Neural cell (in vitro differentiated cells): ENCODE measurements around the gene TAGLN2. TPM values are rescaled to one million over a fixed set of nuclear protein-coding genes. Genes with fewer than 3 reads are reported as not detected.

ENCODE experiments used
- H2AFZ ChIP-seq: fragments of 200-600, 300-800 bp; sonication (generic), shearing (Covaris generic); 2 replicates; pipeline ENCODE4 v1.6.0; 2014; ENCODE audit warnings: low read depth, mild to moderate bottlenecking, antibody characterized with exemption, low read length, moderate library complexity
- H3F3A ChIP-seq: fragments of 200-600 bp; shearing (Covaris generic); 2 replicates; pipeline ENCODE4 v1.6.1; 2016; ENCODE audit warnings: mild to moderate bottlenecking, moderate library complexity, mixed read lengths, antibody characterized with exemption, low read length; ENCODE audit not compliant: insufficient read depth, poor library complexity, severe bottlenecking
- H3K27ac ChIP-seq: fragments of 200-600, 300-800 bp; sonication (generic), shearing (Covaris generic); 2 replicates; pipeline ENCODE4 v1.5.1; 2014; ENCODE audit warnings: mild to moderate bottlenecking, low read length, moderate library complexity
- H3K27me3 ChIP-seq: fragments of 300-800, 200-600 bp; sonication (generic), shearing (Covaris generic); 2 replicates; pipeline ENCODE4 v1.6.0; 2014; ENCODE audit warnings: mild to moderate bottlenecking, low read depth, low read length, moderate library complexity; ENCODE audit not compliant: insufficient read depth
- H3K36me3 ChIP-seq: fragments of 300-800, 200-600 bp; sonication (generic), shearing (Covaris generic); 2 replicates; pipeline ENCODE4 v1.5.1; 2014; ENCODE audit warnings: mild to moderate bottlenecking, antibody characterized with exemption, low read length, moderate library complexity; ENCODE audit not compliant: insufficient read depth
- H3K4me2 ChIP-seq: fragments of 300-800, 200-600 bp; sonication (generic), shearing (Covaris generic); 2 replicates; pipeline ENCODE4 v1.6.0; 2014; ENCODE audit warnings: mild to moderate bottlenecking, low read length
- H3K4me3 ChIP-seq: fragments of 300-800, 200-600 bp; sonication (generic), shearing (Covaris generic); 2 replicates; pipeline ENCODE4 v1.5.1; 2014; ENCODE audit warnings: mild to moderate bottlenecking, low read length, moderate library complexity
- H3K79me2 ChIP-seq: fragments of 200-600 bp; shearing (Covaris generic); replicated peaks from 2 replicates; pipeline ENCODE4 v1.6.0; 2014; ENCODE audit warnings: mild to moderate bottlenecking, low read length, moderate library complexity; ENCODE audit not compliant: insufficient read depth
- H3K9ac ChIP-seq: fragments of 300-800, 200-600 bp; sonication (generic), shearing (Covaris generic); 2 replicates; pipeline ENCODE4 v1.6.1; 2016; ENCODE audit warnings: mild to moderate bottlenecking, low read length, mixed read lengths
- H3K9me2 ChIP-seq: fragments of 200-600 bp; shearing (Covaris generic); 2 replicates; pipeline ENCODE4 v1.6.1; 2016; ENCODE audit warnings: mild to moderate bottlenecking, low read length, mixed read lengths; ENCODE audit not compliant: insufficient read depth
- H3K9me3 ChIP-seq: fragments of 200-600, 300-800 bp; sonication (generic), shearing (Covaris generic); 2 replicates; pipeline ENCODE4 v1.6.1; 2016; ENCODE audit warnings: mild to moderate bottlenecking, mixed run types, low read length, moderate library complexity, mixed read lengths
- H4K20me1 ChIP-seq: fragments of 200-600 bp; shearing (Covaris generic); 2 replicates; pipeline ENCODE4 v1.6.1; 2016; ENCODE audit warnings: mild to moderate bottlenecking, mixed run types; ENCODE audit not compliant: insufficient read depth
- EP300 ChIP-seq: fragments of 450-650 bp; conservative IDR thresholded peaks from 2 replicates; pipeline ENCODE4 v1.6.1; 2014; ENCODE audit warnings: antibody characterized with exemption, mild to moderate bottlenecking, moderate library complexity; ENCODE audit not compliant: poor library complexity, severe bottlenecking
- EZH2 ChIP-seq: fragments of 200-600, 300-800 bp; shearing (Covaris generic), sonication (generic); IDR thresholded peaks from 2 replicates; pipeline ENCODE4 v1.6.1; 2014; ENCODE audit warnings: antibody characterized with exemption, low read length, borderline replicate concordance, mild to moderate bottlenecking; ENCODE audit not compliant: insufficient read depth, poor library complexity, severe bottlenecking
- MXI1 ChIP-seq: fragments of 450-650 bp; conservative IDR thresholded peaks from 2 replicates; pipeline ENCODE4 v1.6.1; 2014; ENCODE audit warnings: antibody characterized with exemption, mild to moderate bottlenecking; ENCODE audit not compliant: poor library complexity, severe bottlenecking
- POLR2AphosphoS5 ChIP-seq: IDR thresholded peaks from 2 replicates; pipeline ENCODE4 v1.6.1; 2012
- RAD21 ChIP-seq: fragments of 450-650 bp; conservative IDR thresholded peaks from 2 replicates; pipeline ENCODE4 v1.6.1; 2014; ENCODE audit warnings: antibody characterized with exemption, mild to moderate bottlenecking, moderate library complexity
- REST ChIP-seq: IDR thresholded peaks from 2 replicates; pipeline ENCODE4 v1.6.1; 2012; ENCODE audit warnings: borderline replicate concordance
- SMC3 ChIP-seq: fragments of 450-650 bp; conservative IDR thresholded peaks from 2 replicates; pipeline ENCODE4 v1.6.1; 2014; ENCODE audit warnings: antibody characterized with exemption, mild to moderate bottlenecking, moderate library complexity; ENCODE audit not compliant: poor library complexity
- TAF1 ChIP-seq: IDR thresholded peaks from 2 replicates; pipeline ENCODE4 v1.6.1; 2012; ENCODE audit warnings: low read depth
- polyA plus RNA-seq: library from polyadenylated mRNA; depleted of rRNA; stranded (reverse); fragments of >200 nt; gene quantifications from 2 replicates; pipeline ENCODE4 v1.2.3, GENCODE V29; 2014
- TF ChIP-seq, protein P1 (sequence below): fragments of 450-650 bp; IDR thresholded peaks from 2 replicates; pipeline ENCODE4 v1.5.1; 2014; ENCODE audit warnings: antibody characterized with exemption, mild to moderate bottlenecking, moderate library complexity; ENCODE audit not compliant: poor library complexity, severe bottlenecking

Gene TAGLN2
- polyA plus RNA-seq, 1 donor from 2014 or later: 0.52 TPM

GRCh38 chr1:159930216-159930615, 4.9 kb upstream of the TAGLN2 start:
- no peaks in the 10 kb centered on the region for H3K36me3 ChIP-seq
- H3K9me2 ChIP-seq: no peaks in the 10 kb centered on the region
- TF ChIP-seq TAF1: no peak
- no peak for TF ChIP-seq EZH2
- TF ChIP-seq EP300: no peak
- no peak for TF ChIP-seq SMC3
- TF ChIP-seq RAD21: no peak
- TF ChIP-seq POLR2AphosphoS5: no peak
- TF ChIP-seq REST: no peak

GRCh38 chr1:159929155-159930051, 4.1 kb upstream of the TAGLN2 start:
- no peak overlapping the region for H2AFZ ChIP-seq

More at GRCh38 chr1:159930216-159930615, 4.9 kb upstream of the TAGLN2 start:
- Histone ChIP-seq H3K27me3 (peaks cover 9% of the 10 kb centered on the region), H3K27ac (no peak overlapping the region), H3K9ac (no peak overlapping the region), H2AFZ (no peak overlapping the region), H3K9me3 (no peaks in the 10 kb centered on the region), H3K79me2 (no peaks in the 10 kb centered on the region), H3K4me3 (no peak overlapping the region), H4K20me1 (no peaks in the 10 kb centered on the region), H3K4me2 (no peak overlapping the region), H3F3A (no peaks in the 10 kb centered on the region)

DNA sequence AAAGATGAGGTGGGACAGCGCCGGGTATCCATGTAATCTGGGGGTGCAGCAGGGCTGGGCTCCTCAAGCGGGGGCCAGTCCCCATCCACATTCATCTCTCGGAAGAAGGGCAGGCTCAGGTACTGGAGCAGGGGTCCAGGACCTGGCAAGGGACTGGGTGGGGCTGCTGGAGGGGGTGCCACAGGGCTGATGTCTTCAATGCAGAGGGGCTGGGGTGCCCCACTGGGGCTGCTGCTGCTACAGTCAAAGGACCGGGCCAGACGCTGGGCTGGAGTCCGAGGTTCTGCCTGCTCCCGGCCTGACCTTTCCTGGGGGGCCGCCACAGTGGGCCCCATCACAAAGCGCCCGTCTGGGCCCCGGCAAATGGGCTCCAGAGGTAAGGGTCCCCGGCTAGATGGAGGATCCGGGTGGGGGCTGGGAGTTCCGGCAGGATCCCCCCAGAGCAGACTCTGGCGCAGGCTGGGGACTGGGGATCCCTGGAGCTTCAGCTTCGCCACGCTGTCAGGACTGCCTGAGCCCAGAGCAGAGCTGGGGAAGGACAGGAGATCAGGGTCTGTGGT, 3.3 kb upstream of the TAGLN2 start:
- peaks cover 21% of the 10 kb centered on the region for H3K27me3 ChIP-seq
- TF ChIP-seq, protein P1, sequence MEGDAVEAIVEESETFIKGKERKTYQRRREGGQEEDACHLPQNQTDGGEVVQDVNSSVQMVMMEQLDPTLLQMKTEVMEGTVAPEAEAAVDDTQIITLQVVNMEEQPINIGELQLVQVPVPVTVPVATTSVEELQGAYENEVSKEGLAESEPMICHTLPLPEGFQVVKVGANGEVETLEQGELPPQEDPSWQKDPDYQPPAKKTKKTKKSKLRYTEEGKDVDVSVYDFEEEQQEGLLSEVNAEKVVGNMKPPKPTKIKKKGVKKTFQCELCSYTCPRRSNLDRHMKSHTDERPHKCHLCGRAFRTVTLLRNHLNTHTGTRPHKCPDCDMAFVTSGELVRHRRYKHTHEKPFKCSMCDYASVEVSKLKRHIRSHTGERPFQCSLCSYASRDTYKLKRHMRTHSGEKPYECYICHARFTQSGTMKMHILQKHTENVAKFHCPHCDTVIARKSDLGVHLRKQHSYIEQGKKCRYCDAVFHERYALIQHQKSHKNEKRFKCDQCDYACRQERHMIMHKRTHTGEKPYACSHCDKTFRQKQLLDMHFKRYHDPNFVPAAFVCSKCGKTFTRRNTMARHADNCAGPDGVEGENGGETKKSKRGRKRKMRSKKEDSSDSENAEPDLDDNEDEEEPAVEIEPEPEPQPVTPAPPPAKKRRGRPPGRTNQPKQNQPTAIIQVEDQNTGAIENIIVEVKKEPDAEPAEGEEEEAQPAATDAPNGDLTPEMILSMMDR: no peak
- TF ChIP-seq SMC3: no peak
- no peak for TF ChIP-seq POLR2AphosphoS5
- TF ChIP-seq MXI1: no peak
- no peak for TF ChIP-seq RAD21
- TF ChIP-seq EZH2: no peak

More at GRCh38 chr1:159929155-159930051, 4.1 kb upstream of the TAGLN2 start:
- no peak for TF ChIP-seq SMC3
- Histone ChIP-seq H3K9me3 (no peaks in the 10 kb centered on the region), H3K9me2 (no peaks in the 10 kb centered on the region), H3K27ac (no peak overlapping the region), H3K27me3 (peaks cover 17% of the 10 kb centered on the region), H3K36me3 (no peaks in the 10 kb centered on the region), H3K79me2 (no peaks in the 10 kb centered on the region), H3K4me3 (no peak overlapping the region), H4K20me1 (no peaks in the 10 kb centered on the region), H3K4me2 (no peak overlapping the region), H3K9ac (no peak overlapping the region), H3F3A (no peaks in the 10 kb centered on the region)

More for the DNA sequence above, 3.3 kb upstream of the TAGLN2 start:
- no peak overlapping the region for H3K9ac ChIP-seq
- H2AFZ ChIP-seq: no peak overlapping the region
- H3K9me3 ChIP-seq: no peaks in the 10 kb centered on the region
- H3K4me3 ChIP-seq: no peak overlapping the region
- H3K36me3 ChIP-seq: no peaks in the 10 kb centered on the region
- H3K4me2 ChIP-seq: no peak overlapping the region
- no peak overlapping the region for H3K27ac ChIP-seq
- H3F3A ChIP-seq: no peaks in the 10 kb centered on the region
- H4K20me1 ChIP-seq: no peaks in the 10 kb centered on the region
- no peaks in the 10 kb centered on the region for H3K9me2 ChIP-seq
- no peaks in the 10 kb centered on the region for H3K79me2 ChIP-seq
